Endometrium (tissue), 2 donors: ENCODE data around the gene ARHGAP19.
"Not testable (repeated sequence)": the region's sequence is repeated elsewhere in the genome, so short reads cannot be mapped to it uniquely, and the experiment has no call there.

Source experiments
- FAIRE-seq: peaks from 2 replicates; lab custom pipeline; 2012; peaks lifted over from hg19 to GRCh38; lab: Jason Lieb, UNC
- donor health status: control.
- donor health status: control.

Gene ARHGAP19

DNA sequence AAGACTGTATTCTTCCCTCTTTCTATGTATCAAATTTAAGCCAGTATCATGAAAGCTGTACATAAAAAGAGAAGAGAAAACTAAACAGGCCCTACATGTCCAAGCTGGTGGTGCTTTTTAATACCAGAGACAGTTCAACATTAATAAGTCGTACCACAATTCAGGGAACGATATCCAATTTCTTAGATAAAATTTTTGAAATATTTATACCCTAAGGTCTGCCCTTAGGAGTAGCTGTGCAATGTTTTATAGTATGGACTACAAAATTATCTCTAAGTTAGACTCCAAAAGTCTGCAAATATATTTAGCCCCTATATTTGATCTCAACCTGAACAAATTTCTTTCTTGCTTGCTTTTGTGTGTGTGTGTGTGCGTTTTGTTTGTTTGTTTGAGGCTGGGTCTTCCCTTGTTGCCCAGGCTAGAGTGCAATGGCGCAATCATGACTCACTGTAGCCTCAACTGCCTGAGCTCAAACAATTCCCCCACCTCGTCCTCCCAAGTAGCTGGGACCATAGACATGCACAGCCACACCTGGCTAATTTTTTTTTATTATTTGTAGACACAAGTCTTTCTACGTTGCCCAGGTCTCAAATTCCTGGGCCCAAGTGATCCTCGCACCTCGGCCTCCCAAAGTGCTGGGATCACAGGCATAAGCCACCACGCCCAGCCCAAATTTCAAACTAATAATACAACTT, 13.2 kb downstream of the ARHGAP19 start:
- FAIRE-seq, result no peak

DNA sequence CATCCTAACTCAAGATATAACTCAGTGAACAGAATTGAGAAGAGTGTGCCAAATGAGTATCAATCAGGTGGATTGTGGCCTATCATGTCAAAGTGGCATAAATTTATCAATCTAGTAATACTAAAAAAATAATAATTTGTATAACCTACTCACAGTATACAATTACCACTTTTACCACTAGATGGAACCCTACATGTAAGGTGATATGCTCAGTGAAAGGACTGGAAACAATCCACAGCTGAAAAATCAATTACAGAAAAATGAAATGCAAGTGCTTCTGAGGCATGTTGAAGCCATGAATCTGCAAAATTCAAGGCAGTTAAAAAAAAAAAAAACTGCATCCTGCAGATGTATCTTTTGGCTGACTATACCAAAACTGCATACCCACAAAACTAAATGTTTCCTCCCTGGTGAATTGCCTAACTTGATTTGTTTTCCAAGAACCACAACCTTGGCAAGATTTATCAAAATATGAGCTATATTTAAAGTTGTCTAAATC, 13.9 kb downstream of the ARHGAP19 start:
- FAIRE-seq, result peak; percentile 78

DNA sequence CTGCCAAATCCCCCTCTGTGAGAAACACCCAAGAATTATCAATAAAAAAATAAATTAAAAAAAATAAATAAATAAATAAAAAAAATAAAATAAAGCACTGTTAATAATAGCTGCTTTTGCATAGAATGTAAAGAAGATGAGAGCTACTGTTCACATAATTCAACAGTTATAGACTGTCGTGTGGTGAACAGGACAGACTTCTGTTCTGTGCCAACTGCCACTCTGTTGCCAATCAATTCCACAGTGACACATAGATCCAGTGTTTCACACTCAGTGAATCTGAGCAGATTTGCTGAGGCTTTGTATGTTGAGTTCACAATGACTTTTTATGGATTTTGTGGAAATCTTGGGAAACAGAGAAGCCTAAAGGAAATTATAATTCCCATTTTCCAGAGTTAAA, 14.9 kb downstream of the ARHGAP19 start:
- FAIRE-seq, result no peak

DNA sequence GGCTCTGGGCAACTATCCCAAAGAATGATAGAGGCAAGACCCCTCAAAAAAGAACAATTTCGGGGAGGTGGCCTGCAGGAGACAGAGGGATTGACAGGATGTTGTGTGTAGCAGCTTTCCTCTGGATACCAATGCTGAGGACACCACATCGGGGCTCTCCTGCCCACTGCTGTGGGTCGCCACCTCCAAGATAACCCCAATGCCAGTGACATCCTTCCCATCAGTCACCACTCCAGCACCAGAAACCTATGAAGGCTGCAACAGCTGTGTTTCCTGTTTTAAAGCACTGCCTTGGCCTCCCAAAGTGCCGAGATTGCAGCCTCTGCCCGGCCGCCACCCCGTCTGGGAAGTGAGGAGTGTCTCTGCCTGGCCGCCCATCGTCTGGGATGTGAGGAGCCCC, 17.6 kb downstream of the ARHGAP19 start:
- FAIRE-seq, result no peak

DNA sequence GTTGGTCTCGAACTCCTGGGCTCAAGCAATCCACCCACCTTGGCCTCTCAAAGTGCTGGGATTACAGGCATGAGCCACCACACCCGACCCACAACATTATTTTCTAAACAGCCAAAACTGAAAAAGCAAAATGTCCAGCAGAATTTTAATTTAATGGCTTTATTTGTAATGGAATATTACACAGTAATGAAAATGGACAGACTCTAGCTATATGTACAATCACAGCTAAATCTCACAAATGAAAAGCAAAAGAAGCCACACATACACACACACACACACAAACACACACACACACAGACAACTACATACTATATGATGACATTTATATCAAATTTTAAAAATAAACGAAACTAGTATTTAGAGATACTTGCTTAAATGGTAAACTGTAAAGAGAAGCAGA, 18.7 kb downstream of the ARHGAP19 start:
- no peak for FAIRE-seq

DNA sequence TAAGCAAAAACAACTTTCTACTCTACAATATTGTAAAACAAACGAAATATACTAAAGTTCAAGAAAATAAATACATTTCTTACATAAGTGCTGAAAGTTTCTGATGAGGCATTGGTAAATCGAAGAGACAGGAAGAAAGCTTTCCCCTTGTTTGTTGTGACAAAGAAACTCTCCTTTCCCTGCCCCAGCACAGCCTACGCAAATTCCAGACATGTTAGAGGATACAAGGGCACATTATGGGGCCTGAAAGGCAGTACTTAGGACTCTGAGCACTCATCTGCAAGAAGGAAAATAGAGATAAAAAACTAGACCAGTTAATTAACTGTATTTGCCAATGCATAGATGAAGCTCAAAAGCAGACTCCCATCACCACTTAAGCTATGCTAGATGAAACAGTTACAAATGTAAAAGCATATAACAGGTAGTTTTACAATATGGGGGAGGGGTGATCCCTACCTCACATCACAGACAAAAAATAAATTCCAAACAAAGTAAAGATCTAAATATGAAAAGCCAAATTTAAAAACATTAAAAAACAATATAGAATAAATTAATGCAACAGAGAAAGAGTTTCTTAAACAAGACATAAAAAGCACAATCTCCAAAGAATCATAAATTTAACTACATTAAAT, 21.8 kb downstream of the ARHGAP19 start:
- FAIRE-seq, result no peak

DNA sequence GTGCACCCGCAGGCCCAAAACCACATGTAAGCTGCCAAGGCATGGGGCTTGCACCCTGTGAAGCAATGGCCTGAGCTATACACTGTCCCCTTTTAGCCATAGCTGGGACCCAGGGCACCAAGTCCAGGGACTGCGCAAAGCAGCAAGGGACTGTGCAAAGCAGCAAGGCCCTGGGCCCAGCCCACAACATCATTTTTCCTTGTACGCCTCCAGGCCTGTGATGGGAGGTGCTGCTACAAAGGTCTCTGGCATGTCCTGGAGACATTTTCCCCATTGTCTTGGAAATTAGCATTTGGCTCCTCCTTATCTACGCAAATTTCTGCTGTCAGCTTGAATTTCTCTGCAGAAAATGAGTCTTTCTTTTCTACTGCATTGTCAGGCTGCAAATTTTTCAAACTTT, 24.8 kb downstream of the ARHGAP19 start:
- FAIRE-seq, result no peak

DNA sequence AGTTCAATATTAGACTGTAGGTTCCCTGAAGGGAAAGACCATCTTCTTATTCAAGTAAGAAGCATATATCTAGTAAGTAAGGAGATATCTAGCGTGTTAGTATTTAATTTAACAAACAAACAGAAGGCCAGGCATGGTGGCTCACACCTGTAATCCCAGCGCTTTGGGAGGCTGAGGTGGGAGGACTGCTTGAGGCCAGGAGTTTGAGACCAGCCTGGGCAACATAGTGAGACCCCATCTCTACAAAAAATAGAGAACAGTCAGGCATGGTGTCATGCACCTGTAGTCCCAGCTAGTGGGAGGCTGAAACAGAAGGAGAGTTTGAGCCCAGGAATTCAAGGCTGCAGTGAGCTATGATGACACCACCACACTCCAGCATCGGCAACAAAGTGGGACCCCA, 27.3 kb downstream of the ARHGAP19 start:
- FAIRE-seq, result not testable (repeated sequence)

DNA sequence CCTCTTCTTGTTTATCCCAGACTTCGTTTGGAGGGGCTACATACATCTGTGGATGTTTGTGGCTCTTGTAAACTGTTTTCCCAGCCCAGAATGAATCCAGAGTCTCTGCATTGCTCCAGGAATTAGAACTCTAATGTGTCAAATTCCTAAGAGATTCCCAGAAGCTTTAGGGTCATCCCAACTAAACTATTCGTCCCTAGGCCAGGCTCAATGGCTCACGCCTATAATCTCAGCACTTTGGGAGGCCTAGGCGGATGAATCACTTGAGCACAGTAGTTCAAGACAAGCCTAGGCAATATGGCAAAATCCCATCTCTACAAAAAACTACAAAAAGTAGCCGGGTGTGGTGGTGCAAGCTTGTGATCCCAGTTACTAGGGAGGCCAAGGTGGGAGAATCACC, 28.5 kb downstream of the ARHGAP19 start:
- no peak for FAIRE-seq

DNA sequence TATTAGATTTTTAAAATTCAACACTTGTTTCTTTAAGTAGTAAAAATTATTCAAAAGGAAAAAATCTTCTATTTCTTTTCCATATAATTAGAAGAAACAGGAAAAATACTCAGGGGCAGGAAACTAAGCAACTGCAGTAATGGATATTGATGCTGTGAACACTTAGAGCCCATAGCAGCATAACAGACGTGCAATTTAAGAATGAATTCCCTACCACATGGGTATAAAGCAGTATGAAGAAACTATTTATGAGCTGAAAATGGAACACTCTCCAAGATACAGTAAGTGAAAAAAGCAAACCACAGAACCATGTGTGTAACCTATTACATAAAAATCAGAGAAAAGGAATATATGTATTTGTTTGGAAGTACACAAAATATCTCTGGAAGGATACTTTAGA, 30.8 kb downstream of the ARHGAP19 start:
- FAIRE-seq, result no peak

DNA sequence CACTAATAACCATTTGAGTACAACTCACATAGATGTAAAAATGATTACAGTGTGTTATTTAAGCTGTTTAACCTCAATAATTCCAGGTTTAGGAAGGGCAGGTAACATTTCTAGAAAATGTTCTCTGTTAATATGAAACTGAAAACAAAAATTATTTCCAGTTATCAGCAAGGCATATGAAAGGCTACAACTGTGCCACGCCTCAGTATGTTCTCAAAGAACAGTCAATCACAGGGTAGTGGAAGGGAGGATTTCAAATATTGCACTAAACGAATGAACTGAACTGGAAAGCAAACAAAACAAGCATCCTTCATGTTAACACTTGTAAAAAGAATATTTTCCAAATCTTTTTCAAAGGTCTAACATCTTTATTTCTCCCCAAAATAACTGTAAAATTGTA, 31.3 kb downstream of the ARHGAP19 start:
- no peak for FAIRE-seq

DNA sequence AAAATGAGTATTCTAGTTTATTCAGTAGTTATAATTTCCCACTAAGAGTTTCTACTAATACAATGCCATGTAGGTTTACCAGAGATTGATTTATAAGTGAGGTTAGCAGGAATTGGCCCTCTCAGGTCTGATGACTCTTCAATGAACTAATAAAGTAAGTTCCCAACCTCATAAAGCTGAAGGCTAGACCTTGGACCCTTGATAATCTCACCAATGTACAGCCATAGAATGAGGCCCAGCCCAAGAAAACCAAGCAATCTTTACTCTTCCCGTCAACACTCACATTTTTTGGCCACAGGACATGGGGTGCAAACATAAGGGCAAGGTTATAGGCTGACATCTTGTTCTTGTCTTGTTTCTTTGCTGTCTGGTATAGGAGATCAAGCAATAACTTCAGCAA, 33.3 kb downstream of the ARHGAP19 start:
- FAIRE-seq, result no peak

DNA sequence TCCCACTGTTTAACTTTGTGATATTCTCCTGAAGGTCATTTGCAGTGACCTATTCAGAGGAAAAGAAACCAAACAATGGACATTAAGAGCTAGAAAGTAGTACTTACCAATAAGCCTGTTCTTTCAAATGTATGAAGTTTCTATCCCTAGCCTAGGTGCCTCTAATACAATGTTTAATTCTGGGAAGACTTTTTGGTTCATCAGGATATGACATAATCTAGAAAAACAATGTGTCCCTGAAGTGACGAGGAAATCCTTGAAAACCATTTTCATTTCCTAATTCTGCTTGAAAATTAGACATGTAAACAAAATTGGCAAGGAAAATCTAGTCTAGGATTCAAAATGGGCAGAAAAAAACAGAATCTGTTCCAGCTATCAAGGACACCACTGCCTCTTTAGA, 36.1 kb downstream of the ARHGAP19 start:
- FAIRE-seq, result no peak

DNA sequence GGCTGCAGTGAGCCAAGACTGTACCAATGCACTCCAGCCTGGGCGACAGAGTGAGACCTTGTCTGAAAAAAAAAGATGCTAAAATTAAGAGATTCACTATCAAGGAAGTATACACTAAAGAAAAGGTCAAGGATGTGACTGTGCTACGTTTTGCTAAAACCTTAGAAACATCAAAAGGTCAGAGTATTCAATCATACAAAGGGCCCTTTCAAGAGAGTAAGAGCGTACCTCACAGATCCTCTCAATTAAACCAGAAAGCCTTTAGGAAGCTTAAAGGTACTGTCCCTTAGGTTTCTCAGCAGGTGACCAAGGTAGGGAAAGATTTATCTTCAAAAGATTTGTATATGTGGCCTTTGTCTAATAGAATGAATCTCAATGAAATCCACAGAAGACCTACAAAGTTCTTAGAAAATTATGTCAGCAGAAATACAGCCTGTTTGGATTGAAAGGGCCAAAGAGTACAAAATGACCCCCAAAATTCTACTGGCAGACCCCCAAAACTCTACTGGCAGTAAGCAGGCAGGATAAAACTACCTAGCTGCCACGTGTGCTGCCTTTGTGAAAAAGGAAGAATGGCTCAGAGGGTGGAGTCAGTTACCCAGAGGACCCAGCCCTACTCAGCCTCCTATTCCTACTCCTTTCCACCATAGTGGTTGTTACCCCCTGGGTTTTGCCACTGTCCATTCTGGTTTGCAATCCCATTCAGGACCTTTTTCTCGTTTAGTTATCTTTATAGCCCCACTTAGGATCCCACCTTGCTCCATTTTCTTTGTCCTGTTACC, 36.7 kb downstream of the ARHGAP19 start:
- no peak for FAIRE-seq

DNA sequence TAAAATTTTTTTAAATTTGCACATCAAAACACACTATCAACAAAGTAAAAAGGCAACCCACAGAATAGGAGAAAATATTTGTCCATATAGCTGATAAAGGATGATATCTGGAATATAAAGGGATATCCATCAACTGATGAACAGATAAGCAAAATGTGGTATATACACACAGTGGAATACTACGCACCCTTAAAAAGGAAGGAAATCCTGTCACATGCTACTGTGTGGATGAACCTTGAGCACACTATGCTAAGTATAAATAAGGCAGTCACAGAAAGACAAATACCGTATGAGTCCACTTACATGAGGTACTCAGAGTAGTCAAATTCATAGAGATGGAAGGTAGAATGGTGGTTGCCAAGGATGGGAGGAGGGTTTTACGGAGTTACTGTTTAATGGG, 37.7 kb downstream of the ARHGAP19 start:
- no peak for FAIRE-seq

DNA sequence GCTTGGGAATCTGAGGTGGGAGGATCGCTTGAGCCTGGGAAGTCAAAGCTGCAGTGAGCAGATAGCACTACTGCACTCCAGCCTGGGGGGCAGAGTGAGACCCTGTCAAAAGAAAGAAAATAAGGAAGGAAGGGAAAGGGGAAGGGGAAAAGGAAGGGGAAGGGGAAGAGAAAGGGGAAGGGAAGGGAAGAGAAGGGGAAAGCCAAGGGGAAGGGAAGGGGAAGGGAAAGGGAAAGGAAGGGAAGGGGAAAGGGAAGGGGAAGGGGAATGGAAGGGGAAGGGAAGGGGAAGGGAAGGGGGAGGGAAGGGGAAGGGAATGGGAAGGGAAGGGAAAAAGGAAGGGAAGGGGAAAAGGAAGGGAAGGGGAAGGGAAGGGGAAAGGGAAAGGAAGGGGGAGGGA, 41.5 kb downstream of the ARHGAP19 start:
- FAIRE-seq, result no peak

DNA sequence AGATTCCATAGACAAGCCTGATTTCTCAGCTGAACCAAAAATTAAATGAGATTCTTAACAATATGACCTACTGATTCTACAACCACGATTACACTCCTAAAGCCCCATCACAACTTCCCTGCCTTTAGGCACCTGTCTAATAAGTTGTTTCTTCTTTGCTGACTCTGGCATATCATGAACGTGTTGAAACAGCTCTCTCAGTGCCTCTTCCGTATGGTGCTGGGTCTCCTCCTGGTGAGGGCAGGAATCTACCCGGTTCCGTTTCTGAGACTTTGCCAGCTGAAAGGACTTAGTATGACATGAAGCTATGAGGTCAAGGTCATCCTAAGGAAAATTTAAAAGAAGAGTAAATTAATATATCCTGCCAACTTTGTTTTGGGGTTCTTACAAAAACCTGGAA, 48.6 kb downstream of the ARHGAP19 start:
- no peak for FAIRE-seq

DNA sequence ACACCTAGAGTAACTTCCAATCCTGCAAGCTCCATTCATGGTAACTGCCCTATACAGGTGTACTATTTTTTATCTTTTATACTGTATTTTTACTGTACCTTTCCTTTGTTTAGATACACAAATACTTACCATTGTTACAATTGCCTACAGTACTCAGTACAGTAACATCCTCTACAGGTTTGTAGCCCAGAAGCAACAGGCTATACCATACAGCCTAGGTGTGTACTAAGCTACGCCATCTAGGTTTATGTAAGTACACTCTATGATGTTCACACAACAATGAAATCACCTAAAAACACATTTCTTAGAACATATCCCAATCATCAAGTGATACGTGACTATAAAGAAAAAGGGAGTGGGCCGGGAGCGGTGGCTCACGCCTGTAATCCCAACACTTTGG, 53.6 kb downstream of the ARHGAP19 start:
- FAIRE-seq, result no peak

DNA sequence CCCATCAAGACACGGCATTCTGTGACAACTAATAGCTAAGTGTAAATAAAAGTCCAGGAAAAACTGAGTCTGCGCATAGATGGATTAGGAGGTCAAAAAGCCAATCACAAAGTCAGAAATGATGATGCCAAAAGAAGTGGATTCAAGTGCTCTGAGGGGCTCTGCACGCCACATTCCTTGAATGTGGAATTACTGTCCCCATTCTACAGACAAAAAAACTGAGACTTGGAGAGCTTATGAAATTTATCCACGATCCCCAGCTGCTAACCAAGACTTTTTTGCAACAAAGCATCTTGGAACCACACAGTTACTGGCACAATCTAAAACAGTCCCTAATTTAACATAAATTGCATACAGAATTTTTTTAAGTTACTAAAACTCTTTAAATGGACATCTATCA, 57.1 kb downstream of the ARHGAP19 start:
- FAIRE-seq, result no peak

DNA sequence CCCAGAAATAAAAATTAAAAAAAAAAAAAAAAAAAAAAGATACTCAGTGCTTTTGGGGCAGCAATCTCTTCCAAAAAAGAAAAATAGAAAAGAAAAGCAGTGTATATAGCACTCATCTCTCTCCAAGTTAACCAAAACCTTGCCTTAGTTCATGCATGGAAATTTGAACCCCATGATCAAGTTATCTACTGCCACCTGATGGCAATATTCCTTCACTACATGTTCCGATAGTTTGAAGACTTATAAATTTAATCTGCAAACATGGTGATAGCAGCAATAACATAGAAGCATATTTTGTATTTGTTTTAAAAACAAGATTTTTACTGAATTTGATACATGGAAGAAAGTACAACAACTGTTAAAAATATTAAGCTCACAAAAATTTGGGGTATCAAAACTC, 58.0 kb downstream of the ARHGAP19 start:
- FAIRE-seq, result peak; percentile 78

DNA sequence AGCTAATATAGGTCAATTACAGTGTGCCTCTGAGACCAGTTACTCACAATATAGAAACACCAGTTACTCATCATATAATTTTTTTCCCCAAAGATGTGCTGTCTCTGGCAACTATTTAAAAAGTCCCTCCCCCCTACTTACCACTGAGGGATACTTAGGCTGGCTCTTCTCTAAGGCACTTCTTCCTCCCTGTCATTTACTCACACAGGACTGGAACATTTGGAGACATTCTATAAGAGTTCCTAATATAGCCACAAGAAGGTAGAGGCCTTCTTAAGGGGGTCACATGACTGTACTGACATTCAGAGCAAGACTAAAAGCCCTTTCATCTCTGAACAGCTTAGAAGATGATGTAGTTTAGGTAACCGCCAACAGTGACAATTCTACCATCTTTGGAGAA, 62.3 kb downstream of the ARHGAP19 start:
- no peak for FAIRE-seq

DNA sequence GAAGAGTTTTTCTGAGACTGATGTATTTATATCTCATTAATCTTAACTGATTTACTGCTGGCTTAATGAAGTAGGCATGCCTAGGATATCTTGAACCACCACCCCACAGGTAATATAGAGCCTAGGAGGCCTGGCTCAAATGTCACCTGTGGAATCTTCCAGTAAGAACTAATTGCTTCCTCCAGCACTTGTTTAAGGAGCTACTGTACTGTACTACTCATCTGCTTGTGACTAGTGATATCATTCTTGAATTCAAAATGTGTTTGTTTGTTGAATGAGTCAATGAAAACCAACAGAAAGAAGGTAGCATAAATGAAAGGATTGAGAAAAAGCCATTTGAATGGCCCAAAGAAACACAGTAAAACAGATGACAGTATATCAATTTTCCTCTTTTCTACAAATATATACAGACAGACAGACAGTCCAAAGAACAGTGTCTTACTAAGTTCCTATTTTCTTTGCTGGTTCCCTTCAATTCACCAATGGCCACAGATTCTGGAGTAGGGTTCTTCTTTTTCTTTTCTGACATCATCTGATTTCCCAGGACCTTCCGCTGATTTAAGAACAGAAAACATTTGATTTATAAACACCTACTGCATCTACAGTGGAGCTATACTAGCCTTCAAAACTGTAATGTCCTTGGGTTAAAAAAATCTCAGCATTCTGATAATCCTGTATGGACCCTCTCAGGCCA, 63.0 kb downstream of the ARHGAP19 start:
- no peak for FAIRE-seq

DNA sequence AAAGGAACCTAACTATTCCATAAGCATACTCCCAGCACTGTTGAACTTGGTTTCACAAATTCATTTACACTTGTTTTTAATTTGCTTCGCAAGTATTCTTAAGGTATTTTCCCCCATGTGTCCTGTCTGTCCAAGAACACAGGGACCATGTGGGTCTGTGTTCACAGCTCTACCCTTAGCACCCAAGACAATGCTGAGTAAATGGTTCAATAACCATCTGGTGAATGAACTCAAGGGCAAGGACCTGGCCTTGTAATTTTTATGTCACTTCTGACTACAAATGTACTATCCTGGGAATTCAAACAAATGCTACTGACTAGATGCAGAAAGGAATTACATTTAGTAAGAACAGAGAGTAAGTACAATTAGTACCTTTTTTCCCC, 63.7 kb downstream of the ARHGAP19 start:
- FAIRE-seq, result no peak
